ENCODE data around the gene CSAG1.
"Not testable (repeated sequence)": the region's sequence is repeated elsewhere in the genome, so short reads cannot be mapped to it uniquely, and the experiment has no call there.

Gene CSAG1

DNA sequence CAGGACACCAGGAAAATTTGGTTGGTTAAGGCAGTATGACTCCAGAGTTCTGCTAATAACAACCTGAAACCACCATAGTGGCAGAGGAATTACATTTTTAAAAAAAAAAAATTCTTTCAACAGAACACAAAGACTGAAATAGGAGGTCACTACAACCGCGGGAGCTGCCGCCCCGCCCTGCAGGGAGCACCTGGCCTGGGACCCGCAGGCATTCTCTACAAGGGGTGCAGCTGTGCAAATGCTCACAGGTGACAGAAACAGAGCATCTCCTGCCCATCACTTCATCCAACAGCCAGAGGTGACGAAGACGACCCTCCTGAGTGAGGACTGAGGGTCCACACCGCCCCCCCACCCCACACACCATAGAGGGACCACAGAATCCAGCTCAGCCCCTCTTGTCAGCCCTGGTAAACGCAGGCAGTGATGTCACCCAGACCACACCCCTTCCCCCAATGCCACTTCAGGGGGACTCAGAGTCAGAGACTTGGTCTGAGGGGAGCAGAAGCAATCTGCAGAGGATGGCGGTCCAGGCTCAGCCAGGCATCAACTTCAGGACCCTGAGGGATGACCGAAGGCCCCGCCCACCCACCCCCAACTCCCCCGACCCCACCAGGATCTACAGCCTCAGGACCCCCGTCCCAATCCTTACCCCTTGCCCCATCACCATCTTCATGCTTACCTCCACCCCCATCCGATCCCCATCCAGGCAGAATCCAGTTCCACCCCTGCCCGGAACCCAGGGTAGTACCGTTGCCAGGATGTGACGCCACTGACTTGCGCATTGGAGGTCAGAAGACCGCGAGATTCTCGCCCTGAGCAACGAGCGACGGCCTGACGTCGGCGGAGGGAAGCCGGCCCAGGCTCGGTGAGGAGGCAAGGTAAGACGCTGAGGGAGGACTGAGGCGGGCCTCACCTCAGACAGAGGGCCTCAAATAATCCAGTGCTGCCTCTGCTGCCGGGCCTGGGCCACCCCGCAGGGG, 35.3 kb downstream of the CSAG1 start, which contains the start of gene MAGEA3:
MAGEA3 (plus strand) TSS at position 843 of the 980 bp plus-strand sequence. CDS start 2,039 bp downstream, outside the sequence.
- TF ChIP-seq GATA2, GATA3 (IDR thresholded peaks at IDR 0.05; ENCODE audit: low read depth, low read length): not testable (repeated sequence)
